Measurements from ENCODE around the gene ZNF530.

ZNF530 gene

GRCh38 chr19:57558525-57558924 lies 41.2 kb upstream of the ZNF530 start:
- no peaks in the 10 kb centered on the region for H3F3A ChIP-seq (ENCODE audit: control insufficient read depth, insufficient read depth)
- H3K4me3 ChIP-seq (ENCODE audit: low read length): peak overlapping the region; percentile 76
- H3K4me2 ChIP-seq (ENCODE audit: low read length): peak overlapping the region; percentile 71
- no peaks in the 10 kb centered on the region for H4K20me1 ChIP-seq (ENCODE audit: control insufficient read depth, insufficient read depth, low read depth, low read length)
- peaks cover 53% of the 10 kb centered on the region for H3K9me3 ChIP-seq (ENCODE audit: control insufficient read depth, insufficient read depth, low read length)
- H3K4me1 ChIP-seq (ENCODE audit: control insufficient read depth, low read length): peaks cover 10% of the 10 kb centered on the region
- H3K27ac ChIP-seq (ENCODE audit: low read depth, low read length): no peak overlapping the region
- TF ChIP-seq EZH2phosphoT487 (IDR thresholded peaks at IDR 0.05; ENCODE audit: borderline replicate concordance, low read length) (no peak), CTCF (IDR thresholded peaks at IDR 0.05; ENCODE audit: low read depth, low read length, poor library complexity, severe bottlenecking) (no peak)
- H3K36me3 ChIP-seq (ENCODE audit: control insufficient read depth, low read length): peaks cover 18% of the 10 kb centered on the region; the same call in 1 of the 2 replicates
- no peaks in the 10 kb centered on the region for H3K9me2 ChIP-seq (replicated peaks; ENCODE audit: control insufficient read depth, low read length)
- H3K27me3 ChIP-seq (ENCODE audit: control insufficient read depth, low read length): no peaks in the 10 kb centered on the region
- no peaks in the 10 kb centered on the region for H3K79me2 ChIP-seq (ENCODE audit: control insufficient read depth, low read length)

- TF ChIP-seq EZH2phosphoT487 (IDR thresholded peaks at IDR 0.05; ENCODE audit: borderline replicate concordance, low read length) (no peak), CTCF (IDR thresholded peaks at IDR 0.05; ENCODE audit: low read depth, low read length, poor library complexity, severe bottlenecking) (no peak)
- peaks cover 55% of the 10 kb centered on the region for H3K9me3 ChIP-seq (ENCODE audit: control insufficient read depth, insufficient read depth, low read length)
- no peaks in the 10 kb centered on the region for H3K9me2 ChIP-seq (replicated peaks; ENCODE audit: control insufficient read depth, low read length)
- H3K79me2 ChIP-seq (ENCODE audit: control insufficient read depth, low read length): no peaks in the 10 kb centered on the region
- H3K36me3 ChIP-seq (ENCODE audit: control insufficient read depth, low read length): peaks cover 18% of the 10 kb centered on the region; the same call in 1 of the 2 replicates
- no peak overlapping the region for H3K27ac ChIP-seq (ENCODE audit: low read depth, low read length)
- H4K20me1 ChIP-seq (ENCODE audit: control insufficient read depth, insufficient read depth, low read depth, low read length): no peaks in the 10 kb centered on the region
- H3K4me1 ChIP-seq (ENCODE audit: control insufficient read depth, low read length): peaks cover 10% of the 10 kb centered on the region
- H3K4me3 ChIP-seq (ENCODE audit: low read length): peak overlapping the region; percentile 76
- H3F3A ChIP-seq (ENCODE audit: control insufficient read depth, insufficient read depth): no peaks in the 10 kb centered on the region
- H3K4me2 ChIP-seq (ENCODE audit: low read length): peak overlapping the region; percentile 71
- H3K27me3 ChIP-seq (ENCODE audit: control insufficient read depth, low read length): no peaks in the 10 kb centered on the region
Measured at GRCh38 chr19:57559008-57559403, 40.7 kb upstream of the ZNF530 start.

GRCh38 chr19:57559404-57560025 lies 40.2 kb upstream of the ZNF530 start, which contains the start of gene ZNF550:
Gene ZNF550, minus strand, starts transcription at chr19:57559863. Its CDS starts 181 bp downstream, at chr19:57559682.
- H3K9me3 ChIP-seq (ENCODE audit: control insufficient read depth, insufficient read depth, low read length): peaks cover 54% of the 10 kb centered on the region
- H4K20me1 ChIP-seq (ENCODE audit: control insufficient read depth, insufficient read depth, low read depth, low read length): no peaks in the 10 kb centered on the region
- TF ChIP-seq EZH2phosphoT487 (IDR thresholded peaks at IDR 0.05; ENCODE audit: borderline replicate concordance, low read length) (no peak), CTCF (IDR thresholded peaks at IDR 0.05; ENCODE audit: low read depth, low read length, poor library complexity, severe bottlenecking) (no peak)
- H3K79me2 ChIP-seq (ENCODE audit: control insufficient read depth, low read length): no peaks in the 10 kb centered on the region
- no peaks in the 10 kb centered on the region for H3K27me3 ChIP-seq (ENCODE audit: control insufficient read depth, low read length)
- no peaks in the 10 kb centered on the region for H3F3A ChIP-seq (ENCODE audit: control insufficient read depth, insufficient read depth)
- H3K4me2 ChIP-seq (ENCODE audit: low read length): peak within 1 kb of the TSS; percentile 71
- H3K9me2 ChIP-seq (replicated peaks; ENCODE audit: control insufficient read depth, low read length): no peaks in the 10 kb centered on the region
- H3K36me3 ChIP-seq (ENCODE audit: control insufficient read depth, low read length): peaks cover 13% of the 10 kb centered on the region; the same call in 1 of the 2 replicates
- H3K27ac ChIP-seq (ENCODE audit: low read depth, low read length): no peak within 1 kb of the TSS
- peaks cover 10% of the 10 kb centered on the region for H3K4me1 ChIP-seq (ENCODE audit: control insufficient read depth, low read length)
- peak within 1 kb of the TSS; percentile 76 for H3K4me3 ChIP-seq (ENCODE audit: low read length)

Data from DOHH2 (cell line).